Activated CD4-positive, alpha-beta T cell treated with anti-CD3 and anti-CD28 coated beads, Interleukin-2, amount 50 U/mL, for 24 hours (primary cell): ENCODE data around the gene ATXN2L.
A peak's percentile ranks its signal among the peaks of the same experiment; 100 is the strongest.
"Not testable (repeated sequence)": the region's sequence is repeated elsewhere in the genome, so short reads cannot be mapped to it uniquely, and the experiment has no call there.

Source experiments
- DNase-seq, 2 donors: peaks; one replicate each; pipeline ENCODE4 v3.0.0-alpha.2; 2020; ENCODE audit warnings: low read depth in 1 of 2, low spot score in 1 of 2

The ATXN2L gene

DNA sequence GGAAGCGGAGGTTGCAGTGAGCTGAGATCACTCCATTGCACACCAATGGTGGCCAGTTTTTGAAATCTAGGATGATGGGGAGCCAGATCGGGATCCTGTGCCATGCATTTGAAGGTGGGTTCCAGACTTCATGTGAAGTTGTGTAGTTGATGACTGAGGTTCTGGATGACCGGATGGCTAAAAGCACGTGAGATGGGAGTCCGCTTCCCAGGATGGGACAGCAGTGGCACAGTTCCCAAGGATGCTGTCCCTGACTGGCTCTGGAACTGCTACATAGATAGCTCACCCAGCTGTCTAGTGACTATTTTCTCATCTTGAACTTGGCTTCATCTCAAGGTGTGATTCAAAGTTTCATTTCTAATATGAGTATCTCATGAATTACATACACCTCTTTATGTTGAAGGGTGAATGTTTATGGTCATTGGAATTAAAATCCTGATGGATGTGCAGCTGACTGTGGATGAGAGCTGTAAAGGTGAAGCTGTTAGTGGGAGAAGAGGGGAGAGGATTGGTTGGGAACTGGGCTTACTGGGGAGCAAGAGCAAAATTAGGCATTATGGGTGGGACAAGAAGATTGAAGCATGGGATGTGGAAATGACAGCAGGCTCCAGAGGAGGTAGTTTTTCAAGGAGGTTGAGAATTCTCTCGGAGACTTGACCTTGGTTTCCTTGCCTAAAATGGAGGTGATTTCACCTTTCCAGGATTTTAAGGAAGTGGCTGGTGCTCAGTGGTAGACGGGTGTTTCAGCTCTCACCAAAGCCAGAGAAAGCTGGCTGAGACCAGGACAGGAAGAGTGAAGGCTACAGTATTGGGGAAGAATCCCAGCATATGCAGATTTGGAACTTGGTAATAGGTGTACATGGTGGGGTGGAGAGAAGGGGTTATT is 15.1 kb downstream of the ATXN2L start:
- DNase-seq: no peak

GRCh38 chr16:28838558-28838918 is 15.7 kb downstream of the ATXN2L start:
- no peak for DNase-seq

DNA sequence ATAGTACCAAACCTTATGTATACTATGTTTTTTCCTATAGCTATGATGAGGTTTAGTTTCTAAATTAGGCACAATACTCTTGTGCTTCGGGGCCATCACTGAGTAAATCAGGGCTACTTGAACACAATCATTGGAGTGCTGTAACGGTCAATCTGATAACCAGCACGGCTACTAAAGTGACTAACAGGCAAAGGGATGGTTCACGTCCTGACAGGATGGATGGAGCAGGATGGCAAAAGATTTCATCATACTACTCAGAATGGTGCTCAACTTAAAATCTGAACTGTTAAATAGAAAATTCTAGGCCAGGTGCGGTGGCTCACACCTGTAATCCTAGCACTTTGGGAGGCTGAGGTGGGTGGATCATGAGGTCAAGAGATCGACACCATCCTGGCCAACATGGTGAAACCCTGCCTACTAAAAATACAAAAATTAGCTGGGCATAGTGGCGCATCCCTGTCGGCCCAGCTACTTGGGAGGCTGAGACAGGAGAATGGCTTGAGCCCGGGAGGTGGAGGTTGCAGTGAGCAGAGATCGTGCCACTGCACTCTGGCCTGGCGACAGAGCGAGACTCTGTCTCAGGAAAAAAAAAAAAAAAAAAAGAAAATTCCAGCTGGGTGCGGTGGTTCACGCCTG is 16.3 kb downstream of the ATXN2L start:
- no peak for DNase-seq

GRCh38 chr16:28839899-28840298 is 17.1 kb downstream of the ATXN2L start:
- no peak for DNase-seq

DNA sequence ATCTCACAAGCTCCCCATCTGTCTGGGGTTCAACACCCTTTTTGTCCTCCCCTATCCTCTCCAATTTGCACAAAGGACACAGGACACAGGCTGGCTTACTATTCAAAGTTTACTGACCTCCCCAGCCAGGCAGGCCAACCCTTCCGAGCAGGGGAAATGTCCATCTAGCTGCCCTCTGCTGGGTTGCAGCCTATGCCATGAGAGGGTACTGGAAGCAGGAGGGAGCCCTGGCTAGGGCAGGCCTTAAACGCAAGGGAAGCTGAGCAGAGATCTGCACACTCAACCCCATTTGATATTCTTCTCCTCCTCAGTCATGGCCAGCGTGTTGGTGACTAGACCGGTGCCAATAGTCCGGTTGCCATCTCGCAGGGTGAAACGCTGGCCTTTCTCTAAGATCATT is 19.9 kb downstream of the ATXN2L start:
- DNase-seq: no peak

GRCh38 chr16:28843766-28844165 is 21.0 kb downstream of the ATXN2L start:
- DNase-seq: no peak

DNA sequence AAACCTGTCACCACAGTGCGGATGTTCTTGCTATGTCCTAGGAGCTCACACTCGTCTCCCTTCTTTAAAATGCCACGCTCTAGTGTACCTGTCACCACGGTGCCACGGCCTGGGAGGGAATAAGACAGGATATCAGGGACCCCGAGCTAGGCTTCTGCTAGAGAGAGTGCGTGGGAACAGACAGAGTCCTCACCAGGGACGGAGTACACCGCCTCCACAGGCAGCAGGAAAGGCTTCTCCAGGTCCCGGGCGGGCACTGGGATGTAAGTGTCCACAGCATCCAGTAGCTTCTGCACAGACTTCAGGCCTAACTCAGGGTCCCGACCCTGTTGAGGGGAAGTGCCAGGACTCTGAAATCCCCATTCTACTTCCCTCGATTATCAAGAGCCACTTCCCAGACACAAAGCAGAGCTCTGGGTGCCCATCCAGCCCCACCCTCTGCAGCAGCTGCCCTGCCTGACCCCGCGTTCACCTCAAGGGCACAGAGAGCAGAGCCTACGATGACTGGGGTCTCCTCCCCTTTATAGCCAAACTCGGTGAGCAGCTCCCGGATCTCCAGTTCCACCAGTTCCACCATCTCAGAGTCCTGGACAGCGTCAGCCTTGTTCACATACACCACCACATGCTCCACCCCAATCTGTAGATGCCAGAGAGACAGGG is 21.6 kb downstream of the ATXN2L start:
- no peak for DNase-seq

GRCh38 chr16:28845293-28845692 is 22.5 kb downstream of the ATXN2L start:
- DNase-seq: no peak

DNA sequence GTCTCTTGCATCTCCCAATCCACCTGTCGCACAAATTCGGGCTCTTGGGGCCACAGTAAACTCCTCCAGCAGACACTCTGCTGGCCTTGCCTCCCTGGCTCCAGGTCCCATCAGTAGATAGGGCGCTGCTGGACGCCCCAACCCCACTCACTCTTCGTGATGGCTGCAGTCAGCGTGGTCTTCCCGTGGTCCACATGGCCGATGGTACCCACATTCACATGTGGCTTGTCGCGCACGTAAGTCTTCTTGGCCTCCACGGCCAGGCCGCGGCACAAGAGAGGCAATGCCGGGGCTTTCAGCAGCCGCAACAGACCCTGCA is 22.9 kb downstream of the ATXN2L start:
- no peak for DNase-seq

DNA sequence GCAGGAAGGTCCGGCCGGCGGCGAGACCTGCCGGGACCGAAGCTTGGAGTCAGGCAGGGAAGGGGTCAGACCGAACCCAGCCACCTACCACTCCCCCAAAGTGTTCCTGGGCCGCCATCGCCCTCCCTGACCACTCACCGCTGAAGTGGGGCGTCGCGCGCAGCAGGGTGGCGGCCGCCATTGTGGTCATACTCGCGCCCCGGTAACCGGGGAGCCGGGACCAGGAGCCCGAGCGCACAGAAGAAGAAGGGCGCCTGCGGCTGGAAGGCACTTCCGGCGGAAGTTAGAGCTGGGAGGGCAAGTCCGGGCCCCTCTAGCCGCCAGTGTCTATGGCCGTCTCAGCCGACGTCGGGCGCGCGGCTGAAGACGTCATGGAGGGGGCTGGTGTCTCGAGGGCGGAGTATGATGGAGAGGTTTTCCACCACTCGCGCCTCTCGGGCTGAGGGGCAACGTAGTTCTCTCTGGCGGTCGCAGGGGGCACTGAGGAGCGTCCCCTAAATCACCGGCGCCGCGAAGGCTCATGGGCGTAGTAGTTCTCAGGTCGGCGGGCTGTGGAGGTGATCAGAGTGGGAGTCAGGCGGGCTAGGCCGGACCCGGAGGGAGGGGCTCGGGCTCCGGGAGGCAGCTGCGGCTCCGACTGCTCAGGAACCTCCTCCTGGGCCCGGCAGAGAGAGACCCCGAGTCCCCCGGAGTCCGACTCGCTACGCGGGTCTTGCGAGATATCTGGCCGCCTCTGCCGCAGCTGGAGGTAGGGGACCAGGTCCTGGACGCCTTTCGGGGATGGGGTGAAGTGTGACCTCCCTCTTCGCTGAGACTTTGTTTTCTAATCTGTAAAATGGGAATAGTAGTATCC is 23.5 kb downstream of the ATXN2L start, which contains the start of gene TUFM:
Gene TUFM, minus strand, starts transcription at position 269 of the 853 bp plus-strand sequence. Its CDS starts 79 bp downstream, at position 190.
- DNase-seq: peak; percentile 91 to 98

- DNase-seq: no peak
These were observed 24.1 kb downstream of the ATXN2L start for GRCh38 chr16:28846933-28847273.

DNA sequence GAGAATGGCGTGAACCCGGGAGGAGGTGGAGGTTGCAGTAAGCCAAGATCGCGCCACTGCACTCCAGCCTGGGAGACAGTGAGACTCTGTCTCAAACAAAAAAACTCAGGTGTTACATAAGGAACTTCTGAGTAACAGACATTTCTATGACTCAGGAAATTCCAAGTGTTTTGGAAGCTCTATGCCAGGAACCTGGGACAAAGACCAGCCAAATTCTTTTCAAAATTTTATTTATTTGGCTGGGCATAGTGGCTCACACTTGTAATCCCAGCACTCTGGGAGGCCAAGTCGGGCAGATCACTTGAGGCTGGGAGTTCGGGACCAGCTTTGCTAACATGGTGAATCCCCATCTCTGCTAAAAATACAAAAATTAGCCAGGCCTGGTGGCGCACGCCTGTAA is 35.6 kb downstream of the ATXN2L start:
- no peak for DNase-seq

DNA sequence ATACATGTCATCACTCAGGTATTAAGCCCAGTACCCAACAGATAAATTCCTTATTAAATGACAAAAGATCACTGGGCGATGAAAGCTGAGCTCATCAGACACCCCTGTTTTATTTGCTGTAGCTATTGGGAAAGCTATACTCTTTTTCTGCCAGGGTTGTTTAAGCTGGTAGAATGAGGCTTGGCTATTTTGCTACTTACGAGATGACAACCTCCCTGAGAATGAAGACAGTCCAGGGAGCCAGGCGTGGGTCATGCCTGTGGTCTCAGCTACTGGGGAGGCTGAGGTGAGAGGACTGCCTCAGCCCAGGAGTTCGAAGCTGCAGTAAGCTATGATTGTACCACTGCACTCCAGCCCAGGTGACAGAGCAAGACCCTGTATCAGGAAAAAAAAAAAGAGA is 36.5 kb downstream of the ATXN2L start:
- no peak for DNase-seq

- no peak for DNase-seq
These were observed 41.4 kb downstream of the ATXN2L start for GRCh38 chr16:28863929-28864793.

DNA sequence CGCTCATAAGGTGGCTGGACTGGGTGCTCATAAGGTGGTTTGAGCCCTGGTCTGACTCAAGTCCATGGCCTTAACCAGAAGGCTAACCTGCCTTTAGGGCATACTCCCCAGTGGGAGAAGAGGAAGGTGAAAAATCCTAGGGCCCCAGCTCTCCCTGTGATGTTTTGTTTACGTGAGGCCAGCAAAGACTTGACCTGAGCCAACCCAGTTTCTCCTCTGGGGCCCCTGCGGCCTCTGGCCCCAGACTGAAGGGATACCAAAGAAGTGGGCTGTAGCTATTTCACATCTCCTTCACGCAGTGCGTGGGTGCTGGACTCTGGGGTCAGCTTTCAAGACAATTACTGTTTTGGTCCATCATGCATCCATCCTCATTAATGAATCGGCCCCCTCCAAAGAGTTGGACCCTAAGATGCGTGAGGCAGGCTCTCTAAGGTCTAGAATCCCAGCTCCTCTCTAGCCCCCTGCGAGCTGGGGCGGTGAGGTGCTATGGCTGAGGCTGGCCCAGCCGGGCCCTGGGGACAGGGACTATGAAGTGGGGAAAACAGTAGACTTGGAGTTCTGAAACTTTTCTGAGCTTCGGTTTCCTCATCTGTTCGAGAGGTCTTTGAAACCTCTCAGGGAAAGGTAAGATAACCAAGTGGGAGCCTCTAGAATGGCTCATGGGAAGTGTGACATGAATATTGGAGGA is 42.3 kb downstream of the ATXN2L start:
- no peak for DNase-seq

GRCh38 chr16:28865722-28866453 is 43.1 kb downstream of the ATXN2L start:
- no peak for DNase-seq

- DNase-seq: no peak
These were observed 43.6 kb downstream of the ATXN2L start for GRCh38 chr16:28866454-28866804.

DNA sequence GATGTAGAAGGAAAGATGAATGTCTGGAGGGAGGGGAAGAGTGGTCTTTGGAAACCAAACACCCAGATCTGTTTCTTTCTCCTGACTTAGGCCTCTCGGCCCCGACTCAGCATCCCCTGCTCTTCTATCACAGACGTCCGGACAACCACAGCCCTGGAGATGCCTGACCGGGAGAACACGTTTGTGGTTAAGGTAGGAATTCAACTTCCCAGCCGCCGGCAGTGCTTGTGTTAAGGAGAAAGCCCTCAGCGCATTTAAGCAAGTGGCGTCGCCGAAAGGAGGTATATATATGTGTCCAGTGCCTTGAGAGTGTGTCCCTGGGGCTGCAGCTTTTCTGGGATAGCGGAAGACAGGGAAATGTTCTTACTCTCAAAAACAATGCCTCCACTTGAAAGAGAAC is 44.4 kb downstream of the ATXN2L start:
- no peak for DNase-seq

- DNase-seq: not testable (repeated sequence)
These were observed 44.8 kb downstream of the ATXN2L start for GRCh38 chr16:28867646-28868045.
